HG03280 (cell line): Measurements from ENCODE around the gene CDCP2.
"Not testable (repeated sequence)": the region's sequence is repeated elsewhere in the genome, so short reads cannot be mapped to it uniquely, and the experiment has no call there.

Experiments
- ATAC-seq: cut with Tn5 transposase; IDR thresholded peaks from one replicate; pipeline ENCODE4 v1.9.1; 2021; ENCODE audit warnings: mild to moderate bottlenecking, moderate library complexity; ENCODE audit not compliant: unreplicated experiment

CDCP2 gene

GRCh38 chr1:54118704-54119103 is 34.1 kb downstream of the CDCP2 start:
- ATAC-seq, result no peak

- ATAC-seq, result no peak
Measured at GRCh38 chr1:54117815-54118563, 34.8 kb downstream of the CDCP2 start.

GRCh38 chr1:54115520-54115919 is 37.3 kb downstream of the CDCP2 start:
- no peak for ATAC-seq

GRCh38 chr1:54114955-54115354 is 37.8 kb downstream of the CDCP2 start:
- ATAC-seq, result no peak

- no peak for ATAC-seq
Measured at GRCh38 chr1:54114001-54114400, 38.8 kb downstream of the CDCP2 start.

GRCh38 chr1:54112705-54113368 is 40.0 kb downstream of the CDCP2 start:
- ATAC-seq, result no peak

GRCh38 chr1:54112027-54112426 is 40.8 kb downstream of the CDCP2 start:
- no peak for ATAC-seq

- no peak for ATAC-seq
Measured at GRCh38 chr1:54111624-54112023, 41.2 kb downstream of the CDCP2 start.

GRCh38 chr1:54110996-54111395 is 41.8 kb downstream of the CDCP2 start:
- no peak for ATAC-seq

GRCh38 chr1:54109129-54110090 is 43.4 kb downstream of the CDCP2 start:
- ATAC-seq, result no peak

- ATAC-seq, result no peak
Measured at GRCh38 chr1:54108156-54108555, 44.6 kb downstream of the CDCP2 start.

GRCh38 chr1:54107131-54107530 is 45.7 kb downstream of the CDCP2 start:
- no peak for ATAC-seq

- ATAC-seq, result no peak
Measured at GRCh38 chr1:54105736-54106269, 47.0 kb downstream of the CDCP2 start.

GRCh38 chr1:54105080-54105479 is 47.7 kb downstream of the CDCP2 start:
- no peak for ATAC-seq

- ATAC-seq, result not testable (repeated sequence)
Measured at GRCh38 chr1:54104613-54105012, 48.2 kb downstream of the CDCP2 start.

GRCh38 chr1:54103414-54103813 is 49.4 kb downstream of the CDCP2 start:
- ATAC-seq, result no peak

GRCh38 chr1:54100500-54100899 is 52.3 kb downstream of the CDCP2 start:
- no peak for ATAC-seq

GRCh38 chr1:54099061-54099610 is 53.7 kb downstream of the CDCP2 start:
- ATAC-seq, result no peak

GRCh38 chr1:54096877-54097240 is 55.9 kb downstream of the CDCP2 start:
- ATAC-seq, result no peak

- ATAC-seq, result no peak
Measured at GRCh38 chr1:54096227-54096876, 56.4 kb downstream of the CDCP2 start.
